Epidermal melanocyte (primary cell): ENCODE measurements around the gene COASY.
"Not testable (repeated sequence)": the region's sequence is repeated elsewhere in the genome, so short reads cannot be mapped to it uniquely, and the experiment has no call there.

ENCODE experiments used
- DNase-seq: peaks from one replicate; pipeline ENCODE4 v3.0.0; 2011; ENCODE audit warnings: low spot score; ENCODE audit not compliant: insufficient read length

COASY gene

DNA sequence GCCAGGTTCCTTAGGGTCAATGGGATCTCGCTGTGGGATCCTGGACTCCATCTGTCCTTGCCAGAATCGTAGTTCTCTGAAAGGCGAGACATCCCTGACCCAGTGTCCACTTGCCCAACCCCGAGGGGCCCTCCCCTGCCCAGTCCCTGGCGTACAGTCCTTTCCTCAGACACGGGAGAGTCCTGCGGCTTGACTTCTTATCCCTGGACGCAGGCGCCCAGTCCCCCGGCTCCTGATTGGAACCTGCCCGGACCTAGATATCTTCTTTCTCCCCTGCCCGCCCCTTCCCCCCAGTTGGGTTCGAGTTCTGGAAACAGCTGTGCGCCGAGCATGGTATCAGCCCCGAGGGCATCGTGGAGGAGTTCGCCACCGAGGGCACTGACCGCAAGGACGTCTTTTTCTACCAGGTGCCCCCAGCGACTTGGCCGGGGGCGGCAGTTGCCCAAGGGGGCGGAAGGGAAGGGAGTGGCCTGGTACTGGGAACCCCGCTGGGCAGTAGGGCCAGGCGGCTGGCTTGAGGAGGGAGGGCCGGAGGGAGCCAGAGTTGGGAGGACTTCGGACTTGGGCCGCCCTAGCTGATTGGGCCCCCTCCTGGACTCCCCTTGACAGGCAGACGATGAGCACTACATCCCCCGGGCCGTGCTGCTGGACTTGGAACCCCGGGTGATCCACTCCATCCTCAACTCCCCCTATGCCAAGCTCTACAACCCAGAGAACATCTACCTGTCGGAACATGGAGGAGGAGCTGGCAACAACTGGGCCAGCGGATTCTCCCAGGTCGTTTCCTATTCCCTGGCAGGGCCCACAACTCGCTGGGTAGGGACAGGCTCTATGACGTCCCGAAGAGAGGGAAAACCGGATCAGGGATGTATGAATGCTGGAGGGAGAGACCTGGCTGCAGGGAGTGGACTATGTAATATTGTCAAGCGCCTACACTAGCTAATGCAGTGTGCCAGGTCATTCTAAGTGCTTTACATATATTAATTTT is 48.2 kb downstream of the COASY start:
- not testable (repeated sequence) for DNase-seq

DNA sequence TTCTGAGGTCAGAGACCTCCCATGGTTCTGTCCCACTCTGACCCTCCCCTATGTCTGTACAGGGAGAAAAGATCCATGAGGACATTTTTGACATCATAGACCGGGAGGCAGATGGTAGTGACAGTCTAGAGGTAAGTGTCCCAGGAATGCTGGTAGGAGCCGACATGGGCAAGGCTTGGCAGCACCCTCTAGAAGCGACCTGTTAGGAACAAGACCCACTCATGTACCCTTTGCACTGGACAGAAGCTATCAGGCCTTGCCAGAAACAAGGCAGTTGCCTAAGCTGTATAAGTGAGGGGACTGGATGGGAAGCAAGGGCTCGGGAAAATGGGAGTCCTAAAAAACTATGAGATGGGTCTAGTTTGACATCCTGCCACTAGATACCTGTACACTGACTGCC is 50.1 kb downstream of the COASY start:
- DNase-seq, result no peak

DNA sequence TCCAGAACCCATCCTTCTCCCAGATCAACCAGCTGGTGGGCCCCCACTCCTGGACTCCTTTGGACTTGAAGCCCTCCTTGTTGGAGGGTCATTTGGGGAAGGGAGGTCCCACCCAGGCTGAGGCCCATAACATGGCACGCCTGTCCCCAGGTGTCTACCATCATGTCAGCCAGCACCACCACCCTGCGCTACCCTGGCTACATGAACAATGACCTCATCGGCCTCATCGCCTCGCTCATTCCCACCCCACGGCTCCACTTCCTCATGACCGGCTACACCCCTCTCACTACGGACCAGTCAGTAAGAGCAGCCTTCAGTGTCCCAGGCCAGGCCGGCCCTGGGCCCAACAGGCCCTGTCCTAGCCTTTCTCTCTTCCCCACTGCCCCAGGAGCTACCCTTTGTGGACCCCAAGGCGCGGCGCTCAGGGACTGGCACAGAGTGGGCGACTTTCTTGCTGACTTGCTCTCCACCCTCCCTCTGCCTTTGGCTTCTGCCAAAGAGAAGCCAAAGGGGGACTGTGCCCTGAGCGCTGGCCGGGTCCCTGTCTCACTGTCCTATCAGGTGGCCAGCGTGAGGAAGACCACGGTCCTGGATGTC is 51.8 kb downstream of the COASY start:
- no peak for DNase-seq
